Inflammatory macrophage treated with lipopolysaccharide for 4 hours (primary cell): ENCODE measurements around the gene PLEKHA1.

Source experiments
- DNase-seq: peaks from one replicate; pipeline ENCODE4 v3.0.0-alpha.2; 2020

The PLEKHA1 gene

DNA sequence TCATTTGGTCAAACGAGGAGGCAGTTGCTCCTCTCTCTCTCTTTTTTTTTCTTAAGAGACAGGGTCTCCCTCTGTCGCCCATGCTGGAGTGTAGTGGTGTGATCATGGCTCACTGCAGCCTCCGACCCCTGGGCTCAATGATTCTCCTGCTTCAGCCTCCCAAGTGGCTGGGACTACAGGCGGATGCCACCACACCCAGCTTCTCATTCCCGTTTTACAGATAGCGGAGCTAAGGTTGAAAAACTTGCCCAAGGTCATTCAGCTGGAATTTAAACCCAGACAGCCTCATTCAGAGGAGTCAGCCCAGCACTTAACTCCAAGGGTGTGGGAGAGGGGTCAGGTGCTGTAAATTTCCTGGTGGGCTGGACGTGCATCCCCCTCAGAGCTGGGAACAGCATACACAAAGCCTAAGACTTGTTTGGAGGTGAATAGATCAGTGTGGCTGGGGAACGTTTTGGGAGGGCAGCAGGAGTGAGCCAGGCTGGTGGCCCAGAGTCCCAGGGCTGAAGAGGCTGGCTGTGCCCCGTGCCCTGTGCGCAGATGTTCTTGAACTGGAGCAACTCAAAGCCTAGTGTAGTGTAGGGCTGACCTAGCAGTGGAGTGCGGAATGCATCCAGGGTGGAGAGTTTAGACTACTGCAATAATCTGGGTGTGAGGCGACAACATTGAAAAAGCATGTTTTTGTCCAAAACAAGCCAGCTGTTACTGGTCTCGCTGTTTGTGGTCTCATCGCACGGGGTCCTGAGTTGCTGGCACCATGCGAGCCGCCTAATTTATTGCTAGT, 89.2 kb downstream of the PLEKHA1 start:
- DNase-seq: no peak

DNA sequence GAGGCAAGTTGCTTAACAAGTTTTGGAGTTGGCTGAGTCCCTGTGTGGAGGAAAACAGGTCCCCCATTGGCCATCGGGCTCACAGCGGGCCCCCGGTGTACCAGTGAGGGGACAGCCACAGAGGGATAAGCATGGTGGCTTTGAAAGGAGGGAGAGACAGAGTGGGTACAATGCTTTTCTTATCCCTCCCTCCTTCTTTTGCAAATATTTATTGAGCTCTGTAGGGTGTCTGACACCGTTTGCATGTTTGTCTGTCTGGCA, 89.7 kb downstream of the PLEKHA1 start:
- DNase-seq: no peak

DNA sequence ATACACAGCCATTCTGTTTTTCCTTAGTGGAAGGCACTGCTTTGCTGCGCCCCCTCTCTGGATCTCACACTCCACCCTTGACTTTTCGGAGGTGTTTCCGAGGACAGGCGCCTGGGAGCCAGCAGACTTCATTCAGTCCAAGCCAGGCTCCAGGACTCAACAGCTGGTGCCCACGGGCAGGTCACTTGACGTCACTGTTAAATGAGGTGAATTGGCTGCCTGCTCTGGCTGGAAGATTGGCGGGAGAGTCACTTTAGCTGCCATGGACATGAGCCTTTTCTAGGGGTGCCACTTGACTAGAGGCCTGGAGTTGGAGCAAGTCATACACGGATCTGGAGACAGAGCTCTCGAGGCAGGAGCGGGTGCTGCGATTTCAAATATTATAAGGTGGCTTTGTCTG, 90.1 kb downstream of the PLEKHA1 start:
- no peak for DNase-seq

DNA sequence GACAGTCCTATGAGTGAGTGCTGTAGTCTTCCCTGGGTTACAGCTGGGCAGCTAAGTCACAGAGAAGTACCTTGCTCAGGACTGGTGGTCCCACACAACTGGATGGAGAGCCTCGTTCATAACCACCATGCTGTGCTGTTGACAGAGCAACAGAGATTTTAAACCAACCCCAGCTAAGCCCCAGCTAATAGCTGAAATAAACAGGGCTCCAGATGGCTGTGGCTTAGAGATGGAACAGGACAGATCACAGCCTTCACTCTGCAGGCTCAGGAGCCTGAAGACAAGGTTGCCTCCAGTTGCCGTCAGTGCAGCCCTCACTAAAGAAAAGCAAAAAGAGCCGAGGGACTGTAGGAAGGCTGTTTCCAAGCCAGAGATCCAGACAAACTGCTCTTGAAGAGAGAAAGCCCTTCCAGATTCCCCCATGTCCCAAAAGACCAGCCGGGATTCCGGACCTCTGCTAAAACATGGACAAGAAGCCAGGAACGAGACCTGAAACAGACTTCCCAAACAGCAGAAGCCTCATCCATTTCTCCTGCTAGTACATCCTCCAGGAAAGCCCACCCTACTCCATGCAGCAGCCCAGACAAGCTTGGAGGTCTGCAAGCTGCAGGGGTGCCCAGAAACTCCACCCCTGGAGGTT, 91.0 kb downstream of the PLEKHA1 start:
- no peak for DNase-seq

DNA sequence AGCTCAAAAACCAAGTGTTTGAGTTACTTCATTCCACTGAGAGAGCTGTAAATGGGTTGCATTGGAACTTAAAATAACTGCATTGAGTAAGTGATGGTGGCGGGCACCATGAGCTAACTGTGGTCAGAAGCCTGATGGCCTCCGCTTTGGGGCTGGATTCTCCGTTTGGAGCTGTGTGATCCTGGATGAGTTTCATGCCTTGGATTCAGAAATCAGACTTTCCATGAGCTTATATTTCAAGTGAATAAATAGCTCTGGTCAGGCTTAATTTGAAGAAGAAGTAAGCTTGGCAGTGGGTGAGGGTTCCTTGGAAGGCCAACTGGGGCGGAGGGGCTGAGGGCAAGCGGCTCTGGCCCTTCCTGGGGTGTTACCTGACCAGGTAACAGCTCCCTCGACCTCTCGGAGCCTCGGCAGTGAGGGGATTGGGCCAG, 92.5 kb downstream of the PLEKHA1 start:
- peak; percentile 78 for DNase-seq

DNA sequence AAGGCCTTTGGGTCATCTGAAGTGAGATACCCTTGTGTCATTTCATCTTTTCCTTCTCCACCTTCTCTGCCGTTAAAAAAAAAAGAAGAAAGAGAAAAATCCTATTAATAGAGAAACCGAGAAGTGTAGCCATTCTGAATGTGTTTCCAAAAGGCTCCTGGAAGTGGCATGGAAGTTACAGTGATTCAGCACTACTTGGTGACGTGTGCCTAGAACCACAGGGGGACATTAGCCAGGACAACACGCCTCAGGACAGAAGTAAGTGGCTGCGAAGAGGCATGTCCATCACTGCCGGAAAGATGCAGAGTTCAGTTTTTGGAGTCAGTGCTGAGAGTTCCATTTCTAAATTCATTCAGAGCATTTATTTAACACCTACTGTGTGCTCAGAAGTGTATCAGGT, 93.2 kb downstream of the PLEKHA1 start:
- DNase-seq: peak; percentile 13

DNA sequence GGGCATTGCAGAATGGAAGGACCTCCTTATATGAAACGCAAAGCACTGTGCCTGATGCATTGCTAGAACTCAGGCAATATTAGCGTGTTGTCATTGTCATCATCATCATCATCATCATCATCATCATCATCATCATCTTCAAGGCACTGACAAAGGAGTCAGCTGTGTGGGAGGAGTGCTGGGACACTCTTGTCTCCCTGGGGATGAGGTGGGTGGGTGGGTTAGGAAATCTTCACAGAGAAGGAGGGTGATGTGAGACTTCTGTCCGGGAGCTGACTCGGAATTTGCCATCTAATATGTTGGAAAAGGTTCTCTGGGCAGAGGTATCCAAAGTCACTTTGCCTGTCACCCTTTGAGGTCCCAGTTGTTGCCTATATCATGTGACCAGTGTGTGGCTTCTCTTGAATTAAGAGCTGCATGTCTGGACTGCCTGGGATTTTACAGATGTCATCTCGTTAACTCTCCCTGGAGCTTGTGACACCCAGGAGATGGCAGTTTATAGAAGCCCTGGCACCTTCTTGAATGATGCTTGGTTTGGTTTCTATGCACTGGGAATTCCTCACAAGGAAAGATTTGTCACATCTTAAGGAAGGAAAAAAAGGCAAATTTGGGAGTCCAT, 93.9 kb downstream of the PLEKHA1 start:
- peak; percentile 53 for DNase-seq

DNA sequence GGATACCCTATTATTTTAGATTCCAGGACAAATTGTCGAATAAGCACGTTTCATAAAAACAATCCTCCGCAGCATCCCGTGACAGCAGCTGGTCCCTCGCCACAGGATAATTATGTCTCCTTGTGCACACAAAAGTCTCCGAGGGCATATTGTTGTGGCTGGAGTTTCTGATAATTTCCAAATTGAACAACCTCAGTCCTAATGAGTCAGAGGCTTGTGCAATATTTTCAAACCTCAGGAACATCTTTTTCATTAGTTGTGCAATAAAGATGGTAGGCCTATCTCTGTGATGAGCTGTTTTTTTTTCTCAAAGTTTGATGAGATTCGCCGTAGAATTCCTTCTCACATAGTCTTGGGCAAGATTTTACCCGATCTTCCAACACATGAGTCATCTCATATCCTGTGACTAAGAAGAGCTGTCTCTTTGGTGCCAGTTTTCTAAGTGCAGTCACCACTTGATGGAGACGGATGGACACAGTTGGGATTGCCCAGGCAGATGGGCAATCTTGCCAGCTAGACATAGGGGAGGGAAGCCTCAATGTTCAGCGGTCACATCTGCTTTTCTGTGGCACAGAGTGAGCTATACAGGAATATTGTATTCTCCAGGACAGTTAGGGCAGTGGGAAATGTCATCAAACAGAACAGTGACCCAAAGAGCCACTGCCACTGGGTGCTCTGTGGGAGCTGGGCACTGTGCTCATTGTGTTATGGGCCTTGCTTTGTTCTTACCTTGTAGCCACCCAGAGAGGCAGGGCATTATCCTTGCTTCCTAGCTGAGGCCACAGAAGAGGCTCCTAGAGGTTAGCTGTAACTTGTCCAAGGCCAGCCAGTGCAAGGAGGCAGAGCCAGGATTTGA, 94.6 kb downstream of the PLEKHA1 start:
- DNase-seq: peak; percentile 95

DNA sequence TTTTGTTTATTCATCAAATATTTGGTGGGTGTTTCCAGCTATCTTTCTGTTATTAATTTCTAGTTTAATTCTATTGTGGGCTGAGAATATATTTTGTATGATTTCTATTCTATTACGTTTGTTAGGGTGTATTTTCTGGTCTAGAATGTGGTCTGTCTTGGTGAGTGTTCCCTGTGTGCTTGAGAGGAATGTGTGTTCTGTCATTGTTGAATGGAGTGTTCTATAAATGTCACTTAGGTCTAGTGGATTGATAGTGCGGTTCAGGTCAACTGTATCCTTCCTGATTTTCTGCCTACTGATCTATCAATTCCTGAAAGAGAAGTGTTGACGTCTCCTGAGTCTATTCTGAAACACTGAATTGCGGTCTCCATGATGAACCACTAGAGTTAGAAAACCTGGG, 95.3 kb downstream of the PLEKHA1 start:
- no peak for DNase-seq

DNA sequence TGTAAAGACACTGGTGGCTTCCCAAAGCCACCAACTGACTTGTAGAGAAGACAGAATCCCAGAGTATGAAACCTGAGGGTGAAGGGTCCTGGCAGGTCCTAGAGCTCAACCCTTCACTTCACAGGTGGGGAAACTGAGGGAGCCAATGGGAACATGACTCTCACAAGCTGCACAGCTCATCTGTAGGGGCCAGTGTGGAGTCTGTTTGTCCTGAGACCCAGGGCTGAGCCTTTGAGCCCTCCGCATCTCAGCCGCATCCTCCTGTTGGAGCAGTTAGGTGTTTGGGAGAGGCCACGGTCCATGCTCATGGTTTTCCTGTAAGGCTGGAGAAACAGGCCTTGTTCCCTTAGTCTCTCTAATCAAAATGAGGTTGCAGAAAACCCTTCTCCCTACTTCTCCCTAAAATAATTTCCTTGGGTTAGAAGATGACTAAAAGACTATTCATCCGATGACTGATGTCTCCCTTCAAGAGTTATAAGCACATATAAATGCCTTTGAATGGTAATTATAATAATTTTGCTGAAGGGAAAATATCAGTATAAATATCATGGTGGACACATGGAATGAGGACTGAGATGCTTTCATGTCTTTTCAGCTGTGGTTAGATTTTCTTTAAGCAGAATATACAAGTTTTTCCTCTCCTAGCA, 97.1 kb downstream of the PLEKHA1 start:
- DNase-seq: no peak

DNA sequence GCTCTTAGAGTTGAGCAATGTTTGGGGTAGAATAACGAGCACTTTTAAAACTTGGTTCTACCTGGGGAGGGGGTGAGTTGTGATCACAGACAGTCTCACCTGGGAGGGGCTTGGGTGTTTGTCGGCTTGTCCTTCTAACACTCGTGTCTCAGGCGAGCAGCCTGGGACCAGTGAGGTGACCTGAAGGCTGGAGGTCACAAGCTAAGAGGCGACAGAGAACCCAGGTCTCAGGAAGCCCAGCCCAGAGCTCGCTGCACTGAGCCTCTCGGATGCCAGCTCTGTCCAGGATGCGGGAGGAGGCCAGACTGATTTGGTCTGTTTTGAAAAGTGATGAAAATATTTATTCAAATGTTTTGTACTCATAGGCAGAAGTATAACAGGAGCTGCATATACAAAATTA, 98.6 kb downstream of the PLEKHA1 start:
- DNase-seq: no peak

DNA sequence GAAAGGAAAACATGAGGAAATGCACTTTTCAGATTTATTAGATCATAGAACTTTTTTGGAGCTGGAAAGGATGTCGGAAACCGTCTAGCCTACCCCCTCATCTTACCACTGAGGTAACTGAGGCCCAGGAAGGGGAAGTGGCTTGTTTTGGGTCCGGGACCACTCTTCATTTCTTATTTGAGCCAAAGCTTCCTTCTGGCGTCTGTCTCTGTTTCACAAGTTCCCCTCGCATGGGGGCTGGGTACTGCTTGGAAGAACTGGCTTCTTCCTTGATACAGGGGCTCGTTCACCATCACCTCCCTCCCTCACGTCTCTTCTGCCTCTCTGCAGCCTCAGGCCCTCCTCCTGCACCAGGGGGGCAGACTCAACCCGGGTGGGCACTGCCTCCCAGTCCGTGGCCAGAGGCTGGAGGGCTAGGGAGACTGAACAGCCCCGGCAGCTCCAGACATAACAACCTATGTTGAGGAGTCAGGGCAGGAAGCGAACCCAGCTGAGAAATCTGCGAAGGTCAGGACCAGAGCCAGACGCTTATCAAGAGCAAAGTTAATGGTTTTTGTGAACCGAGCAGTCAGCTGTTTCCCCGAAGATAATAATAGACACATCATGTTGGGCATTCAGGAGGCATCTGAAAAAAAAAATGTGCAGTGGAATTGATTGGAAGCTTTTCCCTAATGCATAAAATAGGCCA, 99.8 kb downstream of the PLEKHA1 start:
- no peak for DNase-seq

DNA sequence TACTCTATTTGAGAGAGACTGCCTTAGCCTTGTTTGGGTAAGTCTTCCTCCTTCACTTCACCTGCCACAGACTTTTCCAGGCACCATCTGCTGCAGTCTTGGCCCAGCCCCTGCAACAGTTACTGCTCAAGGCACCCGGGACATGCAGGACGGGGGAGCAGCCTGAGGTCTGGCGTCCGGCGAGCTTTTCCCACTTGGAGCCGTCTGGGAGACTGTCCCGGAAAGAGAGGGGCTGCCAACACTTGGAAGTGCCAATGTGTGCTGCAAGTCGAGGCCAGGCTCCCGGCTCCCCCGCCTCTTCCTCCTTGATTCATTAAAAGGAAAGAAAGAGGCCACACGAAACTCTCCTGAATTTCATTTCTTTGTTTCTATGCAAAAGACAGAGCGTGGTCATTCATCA, 100.6 kb downstream of the PLEKHA1 start:
- no peak for DNase-seq

DNA sequence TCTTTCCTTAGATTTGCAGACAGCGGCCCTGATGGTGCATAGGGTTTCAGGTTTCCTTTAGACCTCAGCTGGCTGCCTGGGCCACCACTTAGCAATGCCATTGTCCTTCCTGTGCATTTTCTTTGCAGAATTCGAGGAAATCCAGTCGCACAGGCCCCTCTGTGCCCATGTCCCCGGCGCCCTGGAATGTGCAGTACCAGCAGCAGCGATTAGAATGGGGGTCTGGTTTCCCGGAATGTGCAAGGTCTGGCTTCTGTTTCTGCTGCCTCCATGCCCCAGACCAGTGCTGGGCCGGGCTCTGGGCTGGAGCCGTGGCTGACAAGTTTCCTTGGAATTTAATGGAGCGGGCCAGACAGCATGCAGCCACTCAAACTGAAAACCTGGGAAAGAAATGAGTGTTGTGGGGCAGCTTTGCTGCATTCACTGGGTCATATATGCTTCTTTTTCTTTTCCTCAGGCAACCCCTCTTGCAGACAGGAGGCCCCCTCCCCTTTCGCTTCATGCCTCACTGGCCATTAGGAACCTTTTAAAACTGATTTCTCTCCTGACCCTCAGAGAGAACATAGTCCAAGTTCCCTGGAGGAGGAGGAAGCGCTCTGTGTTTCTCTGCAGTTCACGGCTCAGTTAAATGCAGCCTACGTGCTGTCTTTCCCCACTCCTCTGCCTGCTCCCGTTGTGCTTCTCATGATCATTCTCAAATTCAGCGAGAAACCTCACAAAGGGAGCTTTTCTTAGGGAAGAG, 101.3 kb downstream of the PLEKHA1 start:
- no peak for DNase-seq

DNA sequence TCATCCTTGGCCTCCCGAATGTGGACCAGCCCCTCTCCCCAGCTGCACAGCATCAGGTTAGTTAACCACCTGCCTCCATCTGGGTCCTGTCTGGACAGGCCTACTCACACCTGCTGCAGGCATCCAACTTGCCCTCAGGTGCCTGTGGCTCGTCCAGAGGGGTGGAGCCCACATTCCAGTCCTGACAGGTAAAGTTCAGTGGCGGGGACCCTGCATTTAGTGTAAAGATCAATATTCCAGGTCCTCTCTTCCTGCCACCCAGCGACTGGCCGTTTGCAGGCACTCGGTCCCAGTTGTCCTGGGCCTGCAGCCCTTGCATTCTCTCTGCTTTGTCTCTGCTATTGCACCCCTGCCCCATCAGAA, 101.8 kb downstream of the PLEKHA1 start:
- no peak for DNase-seq

DNA sequence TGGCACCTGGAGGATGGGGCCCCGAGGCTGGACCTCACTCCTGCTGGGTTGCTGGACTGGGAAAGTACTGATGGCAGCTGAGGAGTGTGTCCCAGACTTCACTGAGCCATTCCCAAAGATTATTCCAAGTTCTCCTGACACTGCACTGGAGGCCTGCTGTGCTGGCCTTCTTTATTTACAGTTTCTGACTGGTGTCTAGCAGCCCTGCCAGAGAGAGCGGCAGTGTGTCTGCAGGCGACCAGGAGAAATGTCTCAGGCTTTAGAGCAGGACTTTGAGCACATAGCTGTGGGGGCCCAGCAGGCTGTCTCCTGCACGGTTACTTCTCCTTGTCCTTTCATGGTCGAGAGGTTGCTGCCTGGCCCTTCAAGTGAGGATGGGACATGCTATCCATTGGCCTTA, 102.9 kb downstream of the PLEKHA1 start:
- no peak for DNase-seq

DNA sequence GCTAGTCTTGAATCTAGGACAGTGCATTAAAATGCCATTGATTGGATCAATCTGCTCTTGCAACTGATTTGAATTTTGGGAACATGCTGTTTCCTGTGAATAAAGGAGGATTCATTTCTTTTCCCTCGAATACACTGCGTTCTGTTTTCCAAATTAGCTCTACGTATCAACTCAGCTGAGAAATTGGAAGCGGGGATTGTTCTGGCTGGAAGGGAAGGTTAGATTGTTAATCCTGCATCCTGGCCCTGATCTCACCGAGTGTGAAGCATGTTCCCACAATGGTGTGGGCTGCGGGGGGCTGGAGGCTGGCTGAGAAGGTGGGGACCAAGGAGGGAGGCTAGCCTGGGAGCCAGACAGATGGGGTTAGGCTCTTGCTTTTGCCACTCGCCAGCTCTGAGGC, 104.5 kb downstream of the PLEKHA1 start:
- DNase-seq: no peak

DNA sequence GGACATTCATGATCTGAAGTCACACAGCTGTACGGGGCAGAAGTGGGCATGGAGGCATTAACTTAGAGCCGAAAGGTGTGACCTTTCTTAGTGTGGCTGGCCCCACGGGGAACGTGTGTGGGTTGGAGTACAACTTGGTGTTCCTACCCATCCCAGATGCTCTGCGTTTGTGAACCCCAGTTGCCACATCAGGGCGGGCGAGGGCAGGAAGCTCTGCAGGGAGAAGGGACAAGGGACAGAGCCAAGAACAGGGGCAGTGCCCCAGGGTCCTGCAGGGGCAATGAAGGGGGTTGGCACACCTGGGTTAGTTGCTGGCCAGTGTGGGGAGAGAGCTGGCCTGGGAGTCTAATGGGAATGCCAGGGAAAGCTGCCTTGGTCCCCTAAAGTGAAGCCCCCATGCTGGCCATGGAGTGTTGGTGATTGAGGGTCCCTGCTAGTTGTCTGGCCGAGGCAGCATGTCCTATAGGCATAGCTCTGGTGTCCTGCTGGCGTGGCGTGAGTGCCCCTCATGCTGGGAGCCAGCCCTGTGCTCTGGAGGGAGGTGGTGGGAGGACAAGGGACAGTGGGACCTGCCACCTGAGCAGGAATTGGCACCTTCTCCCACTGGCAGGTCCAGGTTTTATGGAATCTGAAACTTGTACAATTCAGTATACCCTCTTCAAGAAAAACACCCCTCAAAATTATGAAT, 105.8 kb downstream of the PLEKHA1 start:
- DNase-seq: no peak

DNA sequence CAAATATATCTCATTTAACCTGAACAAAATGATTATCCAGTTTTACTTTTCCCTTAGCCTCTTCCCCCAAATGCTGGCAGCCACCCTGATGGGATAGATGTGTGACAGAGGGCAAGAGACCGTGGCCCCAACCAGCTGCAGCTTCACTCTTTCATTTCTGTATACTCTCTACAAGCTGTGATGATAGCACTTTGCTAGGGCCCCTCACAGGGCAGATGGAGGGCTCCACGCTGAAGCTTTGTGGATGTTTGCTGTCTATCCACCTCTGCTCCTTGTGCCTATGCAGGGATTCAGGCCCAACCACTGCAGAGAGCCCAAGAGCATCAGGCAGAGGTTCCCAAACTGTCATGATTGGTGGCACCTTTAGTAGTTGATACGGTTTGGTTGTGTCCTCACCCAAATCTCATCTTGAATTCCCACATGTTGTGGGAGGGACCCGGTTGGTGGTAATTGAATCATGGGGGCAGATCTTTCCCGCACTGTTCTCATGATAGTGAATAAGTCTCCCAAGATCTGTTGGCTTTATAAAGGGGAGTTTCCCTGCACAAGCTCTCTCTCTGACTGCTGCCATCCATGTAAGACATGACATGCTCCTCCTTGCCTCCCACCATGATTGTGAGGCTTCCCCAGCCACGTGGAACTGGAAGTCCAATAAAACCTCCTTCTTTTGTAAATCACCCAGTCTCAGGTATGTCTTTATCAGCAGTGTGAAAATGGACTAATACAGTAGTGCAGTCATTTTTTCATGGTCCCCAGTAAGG, 107.0 kb downstream of the PLEKHA1 start:
- DNase-seq: no peak
